Measurements from ENCODE around the gene CCNB2. TPM values are rescaled to one million over a fixed set of nuclear protein-coding genes. Genes with fewer than 3 reads are reported as not detected.

The CCNB2 gene
- total and polyA plus RNA-seq, 10 of the 15 experiments (the other 5 are each of a cell fraction or from before 2014, with no cell fraction given) = 74.1 to 211 (median 103) TPM

GRCh38 chr15:59170295-59171066 lies 65.5 kb downstream of the CCNB2 start (continued):
- no peak for TF ChIP-seq ZNF592 (IDR thresholded peaks at IDR 0.05)
- no peak for TF ChIP-seq IRF5 (IDR thresholded peaks at IDR 0.05; ENCODE audit: borderline replicate concordance)
- no peak for TF ChIP-seq STAT3 (IDR thresholded peaks at IDR 0.05; ENCODE audit: low read depth, low read length)
- no peak for TF ChIP-seq ZNF217 (IDR thresholded peaks at IDR 0.05)
- TF ChIP-seq RELA (IDR thresholded peaks at IDR 0.05; ENCODE audit: borderline replicate concordance, partially characterized antibody) = no peak
- no peak for TF ChIP-seq TARDBP (IDR thresholded peaks at IDR 0.05; ENCODE audit: borderline replicate concordance)

- CTCF ChIA-PET = interaction anchor here (1.4 to 3.2 kb wide), 3 partner anchors 9 to 358 kb away, joined by 4 to 10 read pairs (median 4); no protein-coding TSS in a partner anchor
- no TSS peak for BruUV-seq (replicated peaks)
Observed at GRCh38 chr15:59171067-59171397, 66.1 kb downstream of the CCNB2 start.

More at GRCh38 chr15:59171067-59171397, 66.1 kb downstream of the CCNB2 start:
- Histone ChIP-seq H3K4me1 (ENCODE audit: control insufficient read depth, insufficient read depth, low read length) (peaks cover 3% of the 10 kb centered on the region; the same call in 1 of the 2 replicates), H3K27ac (ENCODE audit: control insufficient read depth, insufficient read depth) (no peak overlapping the region), H3K79me2 (ENCODE audit: control insufficient read depth, insufficient read depth, low read length) (no peaks in the 10 kb centered on the region), H3K27me3 (replicated peaks in 1 of 2; ENCODE audit: control insufficient read depth in 2 of 2, insufficient read depth in 2 of 2, low read length in 1 of 2) (no peaks in the 10 kb centered on the region), H2AFZ (ENCODE audit: control insufficient read depth, low read depth, low read length) (no peak overlapping the region), H3K36me3 (ENCODE audit: control insufficient read depth in 2 of 2, insufficient read depth in 2 of 2, low read length in 1 of 2) (peaks cover 14 to 39% of the 10 kb centered on the region in 2 experiments), H3K4me2 (ENCODE audit: control insufficient read depth, insufficient read depth) (no peak overlapping the region), H4K20me1 (ENCODE audit: control insufficient read depth, insufficient read depth) (no peaks in the 10 kb centered on the region), H3K9ac (ENCODE audit: control insufficient read depth, insufficient read depth, low read length) (no peak overlapping the region), H3K4me3 (no peak overlapping the region), H3K9me3 (replicated peaks; ENCODE audit: control insufficient read depth, insufficient read depth, low read length) (no peaks in the 10 kb centered on the region)
- intact Hi-C loops (cut with micrococcal nuclease; ENCODE audit: unreplicated experiment) (no loop called here), in situ Hi-C loops (cut with MboI) (no loop called here)
- POLR2A ChIA-PET = no interaction called here
- no peak for FAIRE-seq
- ATAC-seq = no peak
- DNase-seq (ENCODE audit: low read depth, low spot score) = no peak
- 0 out of 2 replicates have a peak, but pooled peaks have one; percentile 44 for TF ChIP-seq POLR2AphosphoS5 (IDR thresholded peaks at IDR 0.05; ENCODE audit: low read length)
- no peak for TF ChIP-seq CBX5 (IDR thresholded peaks at IDR 0.05; ENCODE audit: low read depth)
- no peak for TF ChIP-seq RBBP5 (conservative IDR thresholded peaks at IDR 0.05)
- TF ChIP-seq SMC3 (IDR thresholded peaks at IDR 0.05; ENCODE audit: borderline replicate concordance, low read length) = no peak
- 98% methylated on average over 8 of the region's 8 CpGs for WGBS (ENCODE audit: insufficient coverage, insufficient replicate concordance, low lambda C conversion rate, missing lambda C conversion rate)
- RAD21 ChIA-PET (ENCODE audit: unreplicated experiment) = no interaction called here
- SMC1A ChIA-PET (ENCODE audit: uncharacterized antibody, unreplicated experiment) = no interaction called here

Data from GM12878 (cell line).